GM23338 (cell line): Measurements from ENCODE around the gene SLC1A6. TPM values are rescaled to one million over a fixed set of nuclear protein-coding genes. Genes with fewer than 3 reads are reported as not detected.
A peak's percentile ranks its signal among the peaks of the same experiment; 100 is the strongest.

Experiments used
- ATAC-seq: fragments of 200-7000 bp; cut with Tn5 transposase; 3 replicates; pipeline ENCODE4 v1.9.1; 2020
- DNase-seq: peaks from one replicate; pipeline ENCODE4 v3.0.0-alpha.2; 2015; ENCODE audit warnings: low spot score
- H2AFZ ChIP-seq: fragments of 200-600 bp; sonication (generic); 2 replicates; pipeline ENCODE4 v1.8.0; 2016; ENCODE audit warnings: antibody characterized with exemption, mild to moderate bottlenecking, moderate library complexity
- H3F3A ChIP-seq: fragments of 200-600 bp; sonication (generic); replicated peaks from 2 replicates; pipeline ENCODE4 v1.8.0; 2017; ENCODE audit warnings: antibody characterized with exemption, mixed run types, low read depth
- H3K27ac ChIP-seq: fragments of 200-600 bp; sonication (generic); 2 replicates; pipeline ENCODE4 v1.6.1; 2016; ENCODE audit warnings: low read depth
- H3K27me3 ChIP-seq: fragments of 200-600 bp; sonication (generic); 2 replicates; pipeline ENCODE4 v1.8.0; 2016; ENCODE audit warnings: mild to moderate bottlenecking, mixed run types, moderate library complexity; ENCODE audit not compliant: insufficient read depth
- H3K36me3 ChIP-seq: fragments of 200-600 bp; sonication (generic); 2 replicates; pipeline ENCODE4 v1.8.0; 2016; ENCODE audit warnings: mild to moderate bottlenecking; ENCODE audit not compliant: insufficient read depth
- H3K4me1 ChIP-seq: fragments of 200-600 bp; sonication (generic); 2 replicates; pipeline ENCODE4 v1.8.0; 2016; ENCODE audit warnings: mild to moderate bottlenecking, moderate library complexity; ENCODE audit not compliant: insufficient read depth
- H3K4me2 ChIP-seq: fragments of 200-600 bp; sonication (generic); 2 replicates; pipeline ENCODE4 v1.7.1; 2017; ENCODE audit warnings: mixed run types
- H3K4me3 ChIP-seq: fragments of 200-600 bp; sonication (generic); 2 replicates; pipeline ENCODE4 v1.6.1; 2016; ENCODE audit warnings: mixed run types
- H3K79me2 ChIP-seq: fragments of 200-600 bp; sonication (generic); replicated peaks from 2 replicates; pipeline ENCODE4 v1.8.0; 2017; ENCODE audit warnings: mild to moderate bottlenecking; ENCODE audit not compliant: insufficient read depth
- H3K9me2 ChIP-seq: fragments of 200-600 bp; sonication (generic); 2 replicates; pipeline ENCODE4 v1.8.0; 2017; ENCODE audit not compliant: insufficient read depth
- H4K20me1 ChIP-seq: fragments of 200-600 bp; sonication (generic); replicated peaks from 2 replicates; pipeline ENCODE4 v1.8.0; 2017; ENCODE audit warnings: mild to moderate bottlenecking; ENCODE audit not compliant: insufficient read depth
- H3K27ac Mint-ChIP-seq: 2 replicates; pipeline ENCODE4 v1.8.0; 2020; ENCODE audit warnings: inconsistent platforms, mild to moderate bottlenecking, moderate library complexity, mixed read lengths
- H3K27me3 Mint-ChIP-seq: 3 replicates; pipeline ENCODE4 v1.8.0; 2022; ENCODE audit warnings: low read depth, mild to moderate bottlenecking, moderate library complexity, mixed read lengths, inconsistent platforms; ENCODE audit not compliant: insufficient read depth, poor library complexity
- H3K36me3 Mint-ChIP-seq: 3 replicates; pipeline ENCODE4 v1.8.0; 2021; ENCODE audit warnings: low read depth, mild to moderate bottlenecking, inconsistent platforms, moderate library complexity, mixed read lengths
- H3K4me1 Mint-ChIP-seq: 3 replicates; pipeline ENCODE4 v1.8.0; 2020; ENCODE audit warnings: mild to moderate bottlenecking, inconsistent platforms, mixed read lengths
- H3K4me3 Mint-ChIP-seq: 3 replicates; pipeline ENCODE4 v1.8.0; 2021; ENCODE audit warnings: moderate library complexity, mild to moderate bottlenecking, inconsistent platforms, mixed read lengths
- H3K9me3 Mint-ChIP-seq: 3 replicates; pipeline ENCODE4 v1.8.0; 2020; ENCODE audit warnings: moderate library complexity, mild to moderate bottlenecking, inconsistent platforms, mixed read lengths
- ETS1 ChIP-seq: IDR thresholded peaks from 2 replicates; pipeline ENCODE4 v1.6.1; 2016; ENCODE audit warnings: antibody characterized with exemption
- EZH2 ChIP-seq: fragments of 200-600 bp; sonication (generic); IDR thresholded peaks from one replicate; pipeline ENCODE4 v1.8.0; 2017; ENCODE audit warnings: antibody characterized with exemption, mild to moderate bottlenecking, low read depth; ENCODE audit not compliant: unreplicated experiment
- NANOG ChIP-seq: IDR thresholded peaks from 2 replicates; pipeline ENCODE4 v1.6.1; 2016; ENCODE audit warnings: antibody characterized with exemption, borderline replicate concordance
- POLR2AphosphoS5 ChIP-seq: IDR thresholded peaks from 2 replicates; pipeline ENCODE4 v1.6.1; 2016; ENCODE audit warnings: antibody characterized with exemption, low read depth
- STAT1 ChIP-seq: IDR thresholded peaks from one replicate; pipeline ENCODE4 v1.6.1; 2016; ENCODE audit warnings: antibody characterized with exemption; ENCODE audit not compliant: unreplicated experiment
- ZNF114 ChIP-seq: fragments of 250-450 bp; sonication (Bioruptor Pico); IDR thresholded peaks from 2 replicates; pipeline ENCODE4 v1.5.0; 2020; ENCODE audit warnings: mild to moderate bottlenecking, moderate library complexity
- polyA plus RNA-seq: library from polyadenylated mRNA; unstranded; fragments of >200 nt; fragmentation: Nextera tagmentation; extraction: Ambion mirVana; gene quantifications from 2 replicates; pipeline ENCODE4 v1.2.1, GENCODE V29; 2016
- total RNA-seq: library from RNA; depleted of rRNA; stranded (reverse); fragments of >200 nt; shearing (Covaris generic); gene quantifications from 2 replicates; pipeline ENCODE4 v1.2.3, GENCODE V29; 2014
- TF ChIP-seq, protein P1 (sequence below): IDR thresholded peaks from one replicate; pipeline ENCODE4 v1.6.1; 2018; ENCODE audit warnings: antibody characterized with exemption; ENCODE audit not compliant: unreplicated experiment
- TF ChIP-seq, protein P2 (sequence below), 2 experiments: fragments of 200-600 bp in 1 of 2; sonication (generic) in 1 of 2; conservative IDR thresholded peaks; 2 replicates each; pipeline versions ENCODE4 v1.5.1 to v1.6.1; 2016 to 2017; ENCODE audit warnings: antibody characterized with exemption in 2 of 2, low read depth in 2 of 2, mild to moderate bottlenecking in 2 of 2, moderate library complexity in 1 of 2

Gene SLC1A6
- total and polyA plus RNA-seq, 2 experiments from 2014 or later, result 12.6 to 37.3 TPM

DNA sequence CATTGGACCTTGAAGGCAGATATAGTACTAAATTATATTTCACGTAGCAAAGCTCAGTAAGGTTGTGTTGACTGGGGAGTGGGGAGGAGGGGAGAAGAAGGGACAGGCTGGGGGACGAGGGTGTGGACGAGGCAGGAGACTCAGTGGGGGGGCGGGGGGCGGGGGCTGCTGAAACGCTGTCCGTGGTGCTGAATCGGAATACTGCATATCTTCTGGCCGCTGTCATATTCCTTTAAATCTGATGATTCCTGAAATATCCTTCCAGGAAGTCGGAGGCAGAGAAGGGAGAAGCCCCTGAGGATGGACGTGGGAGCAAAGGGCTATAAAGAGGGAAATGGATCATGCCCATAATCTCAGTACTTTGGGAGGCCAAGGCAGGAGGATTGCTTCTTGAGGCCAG is 34.9 kb upstream of the SLC1A6 start:
- Histone ChIP-seq H3K36me3 (no peaks in the 10 kb centered on the region), H2AFZ (no peak overlapping the region), H3K79me2 (no peaks in the 10 kb centered on the region), H3K9me2 (no peaks in the 10 kb centered on the region), H4K20me1 (peaks cover 6% of the 10 kb centered on the region), H3K4me2 (no peak overlapping the region), H3K4me3 (no peak overlapping the region), H3K27ac (no peak overlapping the region), H3K27me3 (peaks cover 46% of the 10 kb centered on the region), H3F3A (no peaks in the 10 kb centered on the region), H3K4me1 (no peaks in the 10 kb centered on the region)
- ATAC-seq (no peak), DNase-seq (peak; percentile 39)
- Mint-ChIP-seq H3K4me3 (no peak overlapping the region), H3K27me3 (peaks cover 42% of the 10 kb centered on the region), H3K9me3 (no peaks in the 10 kb centered on the region; the same call in 2 of the 3 replicates), H3K36me3 (no peaks in the 10 kb centered on the region), H3K4me1 (peaks cover 4% of the 10 kb centered on the region; the same call in 2 of the 3 replicates), H3K27ac (no peak overlapping the region)
- TF ChIP-seq NANOG (no peak), ETS1 (no peak), ZNF114 (CRISPR knock-in tag) (no peak), EZH2 (no peak), STAT1 (no peak)
- TF ChIP-seq, protein P1, sequence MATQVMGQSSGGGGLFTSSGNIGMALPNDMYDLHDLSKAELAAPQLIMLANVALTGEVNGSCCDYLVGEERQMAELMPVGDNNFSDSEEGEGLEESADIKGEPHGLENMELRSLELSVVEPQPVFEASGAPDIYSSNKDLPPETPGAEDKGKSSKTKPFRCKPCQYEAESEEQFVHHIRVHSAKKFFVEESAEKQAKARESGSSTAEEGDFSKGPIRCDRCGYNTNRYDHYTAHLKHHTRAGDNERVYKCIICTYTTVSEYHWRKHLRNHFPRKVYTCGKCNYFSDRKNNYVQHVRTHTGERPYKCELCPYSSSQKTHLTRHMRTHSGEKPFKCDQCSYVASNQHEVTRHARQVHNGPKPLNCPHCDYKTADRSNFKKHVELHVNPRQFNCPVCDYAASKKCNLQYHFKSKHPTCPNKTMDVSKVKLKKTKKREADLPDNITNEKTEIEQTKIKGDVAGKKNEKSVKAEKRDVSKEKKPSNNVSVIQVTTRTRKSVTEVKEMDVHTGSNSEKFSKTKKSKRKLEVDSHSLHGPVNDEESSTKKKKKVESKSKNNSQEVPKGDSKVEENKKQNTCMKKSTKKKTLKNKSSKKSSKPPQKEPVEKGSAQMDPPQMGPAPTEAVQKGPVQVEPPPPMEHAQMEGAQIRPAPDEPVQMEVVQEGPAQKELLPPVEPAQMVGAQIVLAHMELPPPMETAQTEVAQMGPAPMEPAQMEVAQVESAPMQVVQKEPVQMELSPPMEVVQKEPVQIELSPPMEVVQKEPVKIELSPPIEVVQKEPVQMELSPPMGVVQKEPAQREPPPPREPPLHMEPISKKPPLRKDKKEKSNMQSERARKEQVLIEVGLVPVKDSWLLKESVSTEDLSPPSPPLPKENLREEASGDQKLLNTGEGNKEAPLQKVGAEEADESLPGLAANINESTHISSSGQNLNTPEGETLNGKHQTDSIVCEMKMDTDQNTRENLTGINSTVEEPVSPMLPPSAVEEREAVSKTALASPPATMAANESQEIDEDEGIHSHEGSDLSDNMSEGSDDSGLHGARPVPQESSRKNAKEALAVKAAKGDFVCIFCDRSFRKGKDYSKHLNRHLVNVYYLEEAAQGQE, result peak; percentile 73

GRCh38 chr19:15010501-15011300 is 31.0 kb upstream of the SLC1A6 start:
- Histone ChIP-seq H3K4me2 (peak overlapping the region; percentile 90), H3K4me1 (no peaks in the 10 kb centered on the region), H3K4me3 (peak overlapping the region; percentile 76), H3F3A (no peaks in the 10 kb centered on the region), H3K27me3 (peaks cover 51% of the 10 kb centered on the region), H3K9me2 (no peaks in the 10 kb centered on the region), H3K27ac (no peak overlapping the region), H3K79me2 (no peaks in the 10 kb centered on the region), H4K20me1 (peaks cover 5% of the 10 kb centered on the region), H2AFZ (peak overlapping the region; percentile 95), H3K36me3 (no peaks in the 10 kb centered on the region)
- H3K36me3 Mint-ChIP-seq, result no peaks in the 10 kb centered on the region
- DNase-seq, result peak; percentile 94
- peak; percentile 94 for ATAC-seq
- peaks cover 4% of the 10 kb centered on the region; the same call in 2 of the 3 replicates for H3K4me1 Mint-ChIP-seq
- H3K27ac Mint-ChIP-seq, result no peak overlapping the region; the same call in 1 of the 2 replicates
- H3K9me3 Mint-ChIP-seq, result no peaks in the 10 kb centered on the region; the same call in 1 of the 3 replicates
- H3K27me3 Mint-ChIP-seq, result peaks cover 41% of the 10 kb centered on the region
- TF ChIP-seq EZH2, result no peak
- TF ChIP-seq ETS1, result no peak
- TF ChIP-seq, protein P1, result no peak
- peak; percentile 52; the same call in 1 of the 2 replicates for TF ChIP-seq POLR2AphosphoS5
- TF ChIP-seq, protein P2, sequence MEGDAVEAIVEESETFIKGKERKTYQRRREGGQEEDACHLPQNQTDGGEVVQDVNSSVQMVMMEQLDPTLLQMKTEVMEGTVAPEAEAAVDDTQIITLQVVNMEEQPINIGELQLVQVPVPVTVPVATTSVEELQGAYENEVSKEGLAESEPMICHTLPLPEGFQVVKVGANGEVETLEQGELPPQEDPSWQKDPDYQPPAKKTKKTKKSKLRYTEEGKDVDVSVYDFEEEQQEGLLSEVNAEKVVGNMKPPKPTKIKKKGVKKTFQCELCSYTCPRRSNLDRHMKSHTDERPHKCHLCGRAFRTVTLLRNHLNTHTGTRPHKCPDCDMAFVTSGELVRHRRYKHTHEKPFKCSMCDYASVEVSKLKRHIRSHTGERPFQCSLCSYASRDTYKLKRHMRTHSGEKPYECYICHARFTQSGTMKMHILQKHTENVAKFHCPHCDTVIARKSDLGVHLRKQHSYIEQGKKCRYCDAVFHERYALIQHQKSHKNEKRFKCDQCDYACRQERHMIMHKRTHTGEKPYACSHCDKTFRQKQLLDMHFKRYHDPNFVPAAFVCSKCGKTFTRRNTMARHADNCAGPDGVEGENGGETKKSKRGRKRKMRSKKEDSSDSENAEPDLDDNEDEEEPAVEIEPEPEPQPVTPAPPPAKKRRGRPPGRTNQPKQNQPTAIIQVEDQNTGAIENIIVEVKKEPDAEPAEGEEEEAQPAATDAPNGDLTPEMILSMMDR (conservative IDR thresholded peaks at IDR 0.05; ENCODE audit: low read depth in 2 of 2), result 0 out of 4 replicates have a peak, but pooled peaks of 1 of the 2 experiments have one; percentile 14
- peak overlapping the region; percentile 80 for H3K4me3 Mint-ChIP-seq
